Endodermal cell (in vitro differentiated cells): ENCODE results near the gene ZNF536. TPM values are rescaled to one million over a fixed set of nuclear protein-coding genes. Genes with fewer than 3 reads are reported as not detected.

ENCODE experiments used
- DNase-seq: peaks from one replicate; pipeline ENCODE4 v3.0.0-alpha.2; 2017
- H3K27ac ChIP-seq: 2 replicates; pipeline ENCODE4 v1.5.1; 2013; ENCODE audit warnings: mild to moderate bottlenecking, low read depth, low read length, moderate library complexity
- H3K27me3 ChIP-seq: 2 replicates; pipeline ENCODE4 v1.6.1; 2013; ENCODE audit warnings: mild to moderate bottlenecking, low read length, moderate library complexity; ENCODE audit not compliant: insufficient read depth, control insufficient read depth, poor library complexity, severe bottlenecking
- H3K36me3 ChIP-seq: 2 replicates; pipeline ENCODE4 v1.7.0; 2013; ENCODE audit warnings: mild to moderate bottlenecking, low read length, moderate library complexity; ENCODE audit not compliant: control insufficient read depth, insufficient read depth
- H3K4me1 ChIP-seq: one replicate; pipeline ENCODE4 v1.7.0; 2013; ENCODE audit warnings: low read length; ENCODE audit not compliant: control insufficient read depth, insufficient read depth
- H3K4me3 ChIP-seq: 2 replicates; pipeline ENCODE4 v1.5.1; 2013; ENCODE audit warnings: mild to moderate bottlenecking, low read length, moderate library complexity
- H3K9ac ChIP-seq: 2 replicates; pipeline ENCODE4 v1.6.1; 2013; ENCODE audit warnings: mild to moderate bottlenecking, low read length, moderate library complexity; ENCODE audit not compliant: poor library complexity, severe bottlenecking; ENCODE audit errors: extremely low read depth
- H3K9me3 ChIP-seq: 2 replicates; pipeline ENCODE4 v1.6.1; 2013; ENCODE audit warnings: mild to moderate bottlenecking, low read length, moderate library complexity; ENCODE audit not compliant: control insufficient read depth
- H3K27ac Mint-ChIP-seq: 2 replicates; pipeline ENCODE4 v1.8.0; 2020; ENCODE audit warnings: mixed read lengths
- H3K27me3 Mint-ChIP-seq: 2 replicates; pipeline ENCODE4 v1.8.0; 2021; ENCODE audit warnings: mild to moderate bottlenecking, mixed read lengths; ENCODE audit not compliant: insufficient read depth
- H3K36me3 Mint-ChIP-seq: 2 replicates; pipeline ENCODE4 v1.8.0; 2020; ENCODE audit warnings: low read depth, mixed read lengths
- H3K4me1 Mint-ChIP-seq: 2 replicates; pipeline ENCODE4 v1.8.0; 2020; ENCODE audit warnings: mixed read lengths
- H3K4me3 Mint-ChIP-seq: 2 replicates; pipeline ENCODE4 v1.8.0; 2020; ENCODE audit warnings: mild to moderate bottlenecking, moderate library complexity, mixed read lengths
- H3K9me3 Mint-ChIP-seq: 2 replicates; pipeline ENCODE4 v1.8.0; 2020; ENCODE audit warnings: mild to moderate bottlenecking, mixed read lengths
- CTCF ChIP-seq: fragments of 200-600 bp; sonication (generic); conservative IDR thresholded peaks from 2 replicates; pipeline ENCODE4 v1.5.0; 2021; ENCODE audit warnings: antibody characterized with exemption, mild to moderate bottlenecking
- whole genome bisulfite sequencing, 2 experiments: methylation state at CpG; one replicate each; pipeline versions ENCODE4 v1.1.5 to v1.1.7; 2013; ENCODE audit warnings: missing lambda C conversion rate in 2 of 2, mixed read lengths in 1 of 2; ENCODE audit not compliant: insufficient coverage in 1 of 2, insufficient read length in 1 of 2; 5-methylcytosine and 5-hydroxymethylcytosine counted together
- total RNA-seq, 2 donors: library from RNA; stranded (reverse); fragmentation: NEBNext Ultra II Directional in 1 of 2; extraction: Animal tissue kit (Norgen Biotek cat#: 25700) in 1 of 2; gene quantifications; 2 replicates in 1 of 2; 3 replicates in 1 of 2; pipeline ENCODE4 v1.2.1, GENCODE V29; 2021

Gene ZNF536
- total RNA-seq, 2 donors from 2014 or later: not detected

DNA sequence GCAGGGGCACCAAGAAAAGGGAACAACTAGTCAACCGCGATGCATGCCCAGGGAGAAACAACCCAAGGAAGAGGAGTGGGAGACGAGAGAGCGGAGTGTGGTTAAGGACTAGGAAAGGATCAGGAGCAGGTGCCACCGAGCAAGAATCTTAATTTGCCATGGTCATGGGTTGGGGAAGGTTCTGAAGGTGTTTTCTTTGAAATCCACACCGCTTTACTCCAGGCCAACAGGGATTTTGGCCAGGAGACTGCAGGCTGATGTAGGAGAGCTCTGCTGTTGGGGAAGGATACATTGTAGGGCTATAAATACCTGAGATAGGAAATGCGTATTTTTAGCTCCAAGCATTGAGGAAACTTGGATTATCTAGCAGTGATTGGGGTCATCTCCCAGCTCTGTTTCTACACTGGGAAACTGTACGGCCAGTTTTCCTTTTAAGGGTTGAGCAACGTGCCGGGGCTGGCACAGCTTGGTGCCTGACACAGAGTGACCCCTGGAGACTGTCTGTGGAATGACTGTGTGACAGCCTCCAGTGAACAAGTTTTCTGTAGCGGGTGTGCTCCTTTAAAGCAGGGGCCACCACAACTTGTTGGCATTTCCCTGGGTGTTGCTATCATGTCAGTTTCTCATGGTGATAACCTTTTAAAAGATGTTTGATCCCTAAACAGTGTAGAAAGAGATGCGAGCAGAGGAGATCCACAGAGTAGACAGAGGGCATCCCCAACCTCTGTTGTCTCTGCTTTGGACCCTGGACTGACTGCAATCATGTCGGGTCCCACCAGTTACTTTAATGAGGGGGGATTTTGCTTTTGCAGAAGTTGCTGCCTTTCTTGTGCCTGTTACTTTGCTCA is 34.3 kb downstream of the ZNF536 start:
- Histone ChIP-seq H3K4me1 (no peaks in the 10 kb centered on the region), H3K27me3 (no peaks in the 10 kb centered on the region), H3K36me3 (no peaks in the 10 kb centered on the region), H3K9me3 (no peaks in the 10 kb centered on the region), H3K9ac (no peak overlapping the region), H3K4me3 (no peak overlapping the region), H3K27ac (no peak overlapping the region)
- Mint-ChIP-seq H3K27me3 (no peaks in the 10 kb centered on the region), H3K9me3 (no peaks in the 10 kb centered on the region), H3K27ac (no peak overlapping the region), H3K4me1 (no peaks in the 10 kb centered on the region), H3K4me3 (no peak overlapping the region), H3K36me3 (no peaks in the 10 kb centered on the region)
- 78 to 80% methylated on average over 10 to 13 of the region's 13 CpGs for WGBS, 2 experiments
- peak; percentile 73 for DNase-seq
- TF ChIP-seq CTCF: peak; percentile 76

GRCh38 chr19:30407068-30407709 is 35.0 kb downstream of the ZNF536 start:
- H3K4me3 ChIP-seq: no peak overlapping the region
- Mint-ChIP-seq H3K9me3 (no peaks in the 10 kb centered on the region), H3K4me1 (no peaks in the 10 kb centered on the region), H3K27ac (no peak overlapping the region), H3K36me3 (no peaks in the 10 kb centered on the region), H3K4me3 (no peak overlapping the region), H3K27me3 (no peaks in the 10 kb centered on the region)
- H3K27me3 ChIP-seq: no peaks in the 10 kb centered on the region
- no peaks in the 10 kb centered on the region for H3K4me1 ChIP-seq
- H3K27ac ChIP-seq: no peak overlapping the region
- H3K9ac ChIP-seq: no peak overlapping the region
- WGBS, 2 experiments: 82 to 85% methylated on average over 6 to 8 of the region's 8 CpGs
- no peaks in the 10 kb centered on the region for H3K36me3 ChIP-seq
- no peak for TF ChIP-seq CTCF
- DNase-seq: no peak
- no peaks in the 10 kb centered on the region for H3K9me3 ChIP-seq

DNA sequence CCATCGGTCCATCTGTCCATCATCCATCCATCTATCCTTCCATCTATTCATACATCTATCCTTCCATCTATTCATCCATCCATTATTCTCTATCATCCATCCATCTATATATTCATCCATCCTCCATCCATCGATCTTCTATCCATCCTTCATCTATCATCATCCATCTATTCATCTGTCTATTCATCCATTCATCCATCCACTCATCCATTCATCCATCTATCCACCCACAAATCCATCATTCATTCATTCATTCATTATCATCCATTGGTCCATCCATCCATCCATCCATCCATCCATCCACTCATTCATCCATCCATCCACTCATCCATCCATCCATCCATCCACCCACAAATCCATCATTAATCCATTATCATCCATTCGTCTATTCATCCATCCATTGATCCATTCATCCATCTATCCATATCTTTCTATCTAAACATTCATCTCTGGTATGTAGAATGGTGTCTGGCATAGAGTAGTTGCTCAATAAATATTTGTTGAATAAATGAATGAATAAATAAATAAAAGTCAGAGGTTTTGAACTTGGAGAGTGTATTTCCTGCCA is 36.6 kb downstream of the ZNF536 start:
- no peaks in the 10 kb centered on the region for H3K4me1 Mint-ChIP-seq
- H3K27me3 Mint-ChIP-seq: no peaks in the 10 kb centered on the region
- no peak overlapping the region for H3K4me3 Mint-ChIP-seq
- Histone ChIP-seq H3K36me3 (no peaks in the 10 kb centered on the region), H3K4me3 (no peak overlapping the region), H3K27me3 (no peaks in the 10 kb centered on the region), H3K9me3 (no peaks in the 10 kb centered on the region), H3K4me1 (no peaks in the 10 kb centered on the region), H3K9ac (no peak overlapping the region), H3K27ac (no peak overlapping the region)
- H3K9me3 Mint-ChIP-seq: no peaks in the 10 kb centered on the region
- 92 to 94% methylated on average over 2 to 3 of the region's 3 CpGs for WGBS, 2 experiments
- no peaks in the 10 kb centered on the region for H3K36me3 Mint-ChIP-seq
- TF ChIP-seq CTCF: no peak
- no peak overlapping the region for H3K27ac Mint-ChIP-seq
- DNase-seq: no peak
